Measurements from ENCODE around the gene ZNF839.

The ZNF839 gene

GRCh38 chr14:102319351-102320032 lies at the start of gene ZNF839:
ZNF839 (plus strand) TSS chr14:102319746; CDS start chr14:102319766, 20 bp downstream.
- H3K4me1 ChIP-seq (ENCODE audit: control insufficient read depth in 2 of 2, insufficient read depth in 2 of 2, low read length in 2 of 2): peaks cover 28 to 30% of the 10 kb centered on the region in 2 donors
- H3K27ac ChIP-seq (ENCODE audit: low read depth in 2 of 2, low read length in 2 of 2): peak within 1 kb of the TSS; percentile 85
- H3K4me3 ChIP-seq (ENCODE audit: low read length in 2 of 2): peak within 1 kb of the TSS; percentile 85 to 95
- no peaks in the 10 kb centered on the region for H3K27me3 ChIP-seq (ENCODE audit: control insufficient read depth in 2 of 2, insufficient read depth in 2 of 2, low read length in 2 of 2)
- no peaks in the 10 kb centered on the region for H3K9me3 ChIP-seq (ENCODE audit: control insufficient read depth in 2 of 2, low read length in 2 of 2)
- peak within 1 kb of the TSS; percentile 84 to 94 for H3K9ac ChIP-seq (ENCODE audit: low read depth in 1 of 2, low read length in 2 of 2)
- H3K36me3 ChIP-seq (ENCODE audit: control insufficient read depth in 2 of 2, insufficient read depth in 2 of 2, low read length in 2 of 2): no peaks in the 10 kb centered on the region

GRCh38 chr14:102272392-102272791 lies 47.2 kb upstream of the ZNF839 start:
- Histone ChIP-seq H3K27ac (ENCODE audit: low read depth in 2 of 2, low read length in 2 of 2) (no peak overlapping the region), H3K9me3 (ENCODE audit: control insufficient read depth in 2 of 2, low read length in 2 of 2) (no peaks in the 10 kb centered on the region), H3K9ac (ENCODE audit: low read depth in 1 of 2, low read length in 2 of 2) (no peak overlapping the region), H3K4me1 (ENCODE audit: control insufficient read depth in 2 of 2, insufficient read depth in 2 of 2, low read length in 2 of 2) (no peaks in the 10 kb centered on the region), H3K36me3 (ENCODE audit: control insufficient read depth in 2 of 2, insufficient read depth in 2 of 2, low read length in 2 of 2) (no peaks in the 10 kb centered on the region), H3K4me3 (ENCODE audit: low read length in 2 of 2) (no peak overlapping the region), H3K27me3 (ENCODE audit: control insufficient read depth in 2 of 2, insufficient read depth in 2 of 2, low read length in 2 of 2) (no peaks in the 10 kb centered on the region)

- Histone ChIP-seq H3K4me1 (ENCODE audit: control insufficient read depth in 2 of 2, insufficient read depth in 2 of 2, low read length in 2 of 2) (no peaks in the 10 kb centered on the region), H3K4me3 (ENCODE audit: low read length in 2 of 2) (no peak overlapping the region), H3K9me3 (ENCODE audit: control insufficient read depth in 2 of 2, low read length in 2 of 2) (no peaks in the 10 kb centered on the region), H3K27me3 (ENCODE audit: control insufficient read depth in 2 of 2, insufficient read depth in 2 of 2, low read length in 2 of 2) (no peaks in the 10 kb centered on the region), H3K9ac (ENCODE audit: low read depth in 1 of 2, low read length in 2 of 2) (no peak overlapping the region), H3K36me3 (ENCODE audit: control insufficient read depth in 2 of 2, insufficient read depth in 2 of 2, low read length in 2 of 2) (no peaks in the 10 kb centered on the region), H3K27ac (ENCODE audit: low read depth in 2 of 2, low read length in 2 of 2) (no peak overlapping the region)
These were observed 43.7 kb upstream of the ZNF839 start for GRCh38 chr14:102275866-102276265.

GRCh38 chr14:102277874-102278630 lies 41.5 kb upstream of the ZNF839 start:
- no peaks in the 10 kb centered on the region for H3K9me3 ChIP-seq (ENCODE audit: control insufficient read depth in 2 of 2, low read length in 2 of 2)
- H3K4me1 ChIP-seq (ENCODE audit: control insufficient read depth in 2 of 2, insufficient read depth in 2 of 2, low read length in 2 of 2): no peaks in the 10 kb centered on the region
- H3K27me3 ChIP-seq (ENCODE audit: control insufficient read depth in 2 of 2, insufficient read depth in 2 of 2, low read length in 2 of 2): no peaks in the 10 kb centered on the region
- no peak overlapping the region for H3K27ac ChIP-seq (ENCODE audit: low read depth in 2 of 2, low read length in 2 of 2)
- H3K4me3 ChIP-seq (ENCODE audit: low read length in 2 of 2): no peak overlapping the region
- no peak overlapping the region for H3K9ac ChIP-seq (ENCODE audit: low read depth in 1 of 2, low read length in 2 of 2)
- no peaks in the 10 kb centered on the region for H3K36me3 ChIP-seq (ENCODE audit: control insufficient read depth in 2 of 2, insufficient read depth in 2 of 2, low read length in 2 of 2)

- Histone ChIP-seq H3K9ac (ENCODE audit: low read depth in 1 of 2, low read length in 2 of 2) (no peak overlapping the region), H3K4me1 (ENCODE audit: control insufficient read depth in 2 of 2, insufficient read depth in 2 of 2, low read length in 2 of 2) (no peaks in the 10 kb centered on the region), H3K27ac (ENCODE audit: low read depth in 2 of 2, low read length in 2 of 2) (no peak overlapping the region), H3K4me3 (ENCODE audit: low read length in 2 of 2) (no peak overlapping the region), H3K9me3 (ENCODE audit: control insufficient read depth in 2 of 2, low read length in 2 of 2) (no peaks in the 10 kb centered on the region), H3K36me3 (ENCODE audit: control insufficient read depth in 2 of 2, insufficient read depth in 2 of 2, low read length in 2 of 2) (no peaks in the 10 kb centered on the region), H3K27me3 (ENCODE audit: control insufficient read depth in 2 of 2, insufficient read depth in 2 of 2, low read length in 2 of 2) (no peaks in the 10 kb centered on the region)
These were observed 41.0 kb upstream of the ZNF839 start for GRCh38 chr14:102278631-102278935.

GRCh38 chr14:102279282-102279681 lies 40.3 kb upstream of the ZNF839 start:
- H3K36me3 ChIP-seq (ENCODE audit: control insufficient read depth in 2 of 2, insufficient read depth in 2 of 2, low read length in 2 of 2): no peaks in the 10 kb centered on the region
- peak overlapping the region in 1 of 2 donors; percentile 35 for H3K27ac ChIP-seq (ENCODE audit: low read depth in 2 of 2, low read length in 2 of 2)
- no peak overlapping the region for H3K9ac ChIP-seq (ENCODE audit: low read depth in 1 of 2, low read length in 2 of 2)
- H3K4me1 ChIP-seq (ENCODE audit: control insufficient read depth in 2 of 2, insufficient read depth in 2 of 2, low read length in 2 of 2): no peaks in the 10 kb centered on the region
- H3K9me3 ChIP-seq (ENCODE audit: control insufficient read depth in 2 of 2, low read length in 2 of 2): no peaks in the 10 kb centered on the region
- H3K27me3 ChIP-seq (ENCODE audit: control insufficient read depth in 2 of 2, insufficient read depth in 2 of 2, low read length in 2 of 2): no peaks in the 10 kb centered on the region
- no peak overlapping the region for H3K4me3 ChIP-seq (ENCODE audit: low read length in 2 of 2)

- H3K27me3 ChIP-seq (ENCODE audit: control insufficient read depth in 2 of 2, insufficient read depth in 2 of 2, low read length in 2 of 2): no peaks in the 10 kb centered on the region
- H3K4me3 ChIP-seq (ENCODE audit: low read length in 2 of 2): no peak overlapping the region
These were observed 39.7 kb upstream of the ZNF839 start for GRCh38 chr14:102279688-102280348.

GRCh38 chr14:102280376-102280962 lies 39.1 kb upstream of the ZNF839 start:
- Histone ChIP-seq H3K4me1 (ENCODE audit: control insufficient read depth in 2 of 2, insufficient read depth in 2 of 2, low read length in 2 of 2) (no peaks in the 10 kb centered on the region), H3K9ac (ENCODE audit: low read depth in 1 of 2, low read length in 2 of 2) (no peak overlapping the region), H3K4me3 (ENCODE audit: low read length in 2 of 2) (no peak overlapping the region), H3K27ac (ENCODE audit: low read depth in 2 of 2, low read length in 2 of 2) (no peak overlapping the region), H3K36me3 (ENCODE audit: control insufficient read depth in 2 of 2, insufficient read depth in 2 of 2, low read length in 2 of 2) (no peaks in the 10 kb centered on the region), H3K9me3 (ENCODE audit: control insufficient read depth in 2 of 2, low read length in 2 of 2) (no peaks in the 10 kb centered on the region), H3K27me3 (ENCODE audit: control insufficient read depth in 2 of 2, insufficient read depth in 2 of 2, low read length in 2 of 2) (no peaks in the 10 kb centered on the region)

More at GRCh38 chr14:102279688-102280348, 39.7 kb upstream of the ZNF839 start:
- Histone ChIP-seq H3K27ac (ENCODE audit: low read depth in 2 of 2, low read length in 2 of 2) (peak overlapping the region in 1 of 2 donors; percentile 35), H3K9me3 (ENCODE audit: control insufficient read depth in 2 of 2, low read length in 2 of 2) (no peaks in the 10 kb centered on the region), H3K4me1 (ENCODE audit: control insufficient read depth in 2 of 2, insufficient read depth in 2 of 2, low read length in 2 of 2) (no peaks in the 10 kb centered on the region), H3K9ac (ENCODE audit: low read depth in 1 of 2, low read length in 2 of 2) (no peak overlapping the region), H3K36me3 (ENCODE audit: control insufficient read depth in 2 of 2, insufficient read depth in 2 of 2, low read length in 2 of 2) (no peaks in the 10 kb centered on the region)

GRCh38 chr14:102282751-102283465 lies 36.6 kb upstream of the ZNF839 start:
- Histone ChIP-seq H3K27me3 (ENCODE audit: control insufficient read depth in 2 of 2, insufficient read depth in 2 of 2, low read length in 2 of 2) (no peaks in the 10 kb centered on the region), H3K4me3 (ENCODE audit: low read length in 2 of 2) (no peak overlapping the region), H3K9ac (ENCODE audit: low read depth in 1 of 2, low read length in 2 of 2) (no peak overlapping the region), H3K36me3 (ENCODE audit: control insufficient read depth in 2 of 2, insufficient read depth in 2 of 2, low read length in 2 of 2) (no peaks in the 10 kb centered on the region), H3K9me3 (ENCODE audit: control insufficient read depth in 2 of 2, low read length in 2 of 2) (no peaks in the 10 kb centered on the region), H3K4me1 (ENCODE audit: control insufficient read depth in 2 of 2, insufficient read depth in 2 of 2, low read length in 2 of 2) (no peaks in the 10 kb centered on the region), H3K27ac (ENCODE audit: low read depth in 2 of 2, low read length in 2 of 2) (no peak overlapping the region)
